HG03439 (cell line): ENCODE results near the gene NUMBL.

ENCODE experiments used
- ATAC-seq: cut with Tn5 transposase; IDR thresholded peaks from one replicate; pipeline ENCODE4 v1.9.1; 2021; ENCODE audit warnings: mild to moderate bottlenecking, moderate library complexity; ENCODE audit not compliant: unreplicated experiment

The NUMBL gene

GRCh38 chr19:40716482-40717324 is 26.3 kb upstream of the NUMBL start, which contains the start of the genes COQ8B and ITPKC:
Gene COQ8B, minus strand, starts transcription at chr19:40716886. Its CDS starts 2,254 bp downstream, at chr19:40714632.
Gene ITPKC, plus strand, starts transcription at chr19:40717112. Its CDS starts 24 bp downstream, at chr19:40717136.
- peak; percentile 67 for ATAC-seq

GRCh38 chr19:40716031-40716481 is 25.6 kb upstream of the NUMBL start:
- ATAC-seq = no peak

- ATAC-seq = peak; percentile 50
These were observed 24.2 kb upstream of the NUMBL start for GRCh38 chr19:40714441-40715299.

GRCh38 chr19:40713939-40714338 is 23.5 kb upstream of the NUMBL start:
- no peak for ATAC-seq

- no peak for ATAC-seq
These were observed 19.4 kb upstream of the NUMBL start for GRCh38 chr19:40709817-40710216.

GRCh38 chr19:40707615-40708014 is 17.2 kb upstream of the NUMBL start:
- no peak for ATAC-seq

- no peak for ATAC-seq
These were observed 15.6 kb upstream of the NUMBL start for GRCh38 chr19:40705950-40706619.

- ATAC-seq = no peak
These were observed 14.9 kb upstream of the NUMBL start for GRCh38 chr19:40705362-40705651.

GRCh38 chr19:40704491-40705361 is 14.3 kb upstream of the NUMBL start:
- ATAC-seq = no peak

- ATAC-seq = no peak
These were observed 12.7 kb upstream of the NUMBL start for GRCh38 chr19:40703029-40703755.

- ATAC-seq = no peak
These were observed 12.0 kb upstream of the NUMBL start for GRCh38 chr19:40702337-40703012.

- ATAC-seq = no peak
These were observed 11.3 kb upstream of the NUMBL start for GRCh38 chr19:40701758-40702157.

- ATAC-seq = no peak
These were observed 9.6 kb upstream of the NUMBL start for GRCh38 chr19:40700083-40700482.

- ATAC-seq = no peak
These were observed 6.6 kb upstream of the NUMBL start for GRCh38 chr19:40697007-40697406.

- no peak for ATAC-seq
These were observed 5.4 kb upstream of the NUMBL start for GRCh38 chr19:40695881-40696280.

- ATAC-seq = no peak
These were observed 3.4 kb upstream of the NUMBL start for GRCh38 chr19:40693896-40694295.

- no peak for ATAC-seq
These were observed 2.8 kb upstream of the NUMBL start for GRCh38 chr19:40693150-40693788.

GRCh38 chr19:40692212-40692551 is 1.7 kb upstream of the NUMBL start:
- no peak for ATAC-seq
